T-helper 2 cell treated with Interferon-gamma antibody and Interleukin-4, amounts not matched to agents 100 ng/mL and 5 ng/mL, for 36 hours (primary cell): ENCODE results near the gene BNIP5. TPM values are rescaled to one million over a fixed set of nuclear protein-coding genes. Genes with fewer than 3 reads are reported as not detected.
"Not testable (repeated sequence)": the region's sequence is repeated elsewhere in the genome, so short reads cannot be mapped to it uniquely, and the experiment has no call there.

ENCODE experiments used
- intact Hi-C: fragments of 100-400 bp; cut with micrococcal nuclease; formaldehyde crosslinking; loops from one replicate; pipeline ENCODE4 v1.15.1; 2023
- total RNA-seq: library from RNA; stranded (reverse); gene quantifications from 2 replicates; pipeline ENCODE4 v1.2.3, GENCODE V29; 2022

The BNIP5 gene
- total RNA-seq, 1 donor from 2014 or later = not detected

- intact Hi-C loops = loop anchor here (5.0 kb wide), 1 partner anchor 414 kb away; no protein-coding TSS in a partner anchor
Observed at GRCh38 chr6:36343109-36343680, 6.5 kb upstream of the BNIP5 start.

GRCh38 chr6:36340618-36341454 is 4.1 kb upstream of the BNIP5 start:
- intact Hi-C loops = loop anchor here (2.0 to 5.0 kb wide), 2 partner anchors 20 to 416 kb away; no protein-coding TSS in a partner anchor

GRCh38 chr6:36340306-36340617 is 3.6 kb upstream of the BNIP5 start:
- intact Hi-C loops = loop anchor here (2.0 to 5.0 kb wide), 2 partner anchors 21 to 417 kb away; no protein-coding TSS in a partner anchor

GRCh38 chr6:36339146-36339545 is 2.5 kb upstream of the BNIP5 start:
- intact Hi-C loops = no loop called here

GRCh38 chr6:36338223-36338622 is 1.5 kb upstream of the BNIP5 start:
- intact Hi-C loops = not testable (repeated sequence)

- intact Hi-C loops = no loop called here
Observed at GRCh38 chr6:36337814-36338213, 1.1 kb upstream of the BNIP5 start.

GRCh38 chr6:36336208-36336710 is 429 bp downstream of the BNIP5 start:
- intact Hi-C loops = no loop called here

GRCh38 chr6:36335465-36336207 is 1.1 kb downstream of the BNIP5 start:
- intact Hi-C loops = no loop called here

- intact Hi-C loops = no loop called here
Observed at GRCh38 chr6:36334832-36335459, 1.7 kb downstream of the BNIP5 start.

GRCh38 chr6:36333931-36334725 is 2.6 kb downstream of the BNIP5 start:
- intact Hi-C loops = no loop called here

GRCh38 chr6:36333171-36333895 is 3.4 kb downstream of the BNIP5 start:
- intact Hi-C loops = no loop called here

GRCh38 chr6:36331381-36331780 is 5.3 kb downstream of the BNIP5 start:
- intact Hi-C loops = no loop called here

- intact Hi-C loops = no loop called here
Observed at GRCh38 chr6:36330366-36330765, 6.3 kb downstream of the BNIP5 start.

- intact Hi-C loops = no loop called here
Observed at GRCh38 chr6:36329798-36330291, 6.8 kb downstream of the BNIP5 start.

GRCh38 chr6:36328600-36328999 is 8.1 kb downstream of the BNIP5 start:
- intact Hi-C loops = no loop called here

GRCh38 chr6:36327919-36328236 is 8.8 kb downstream of the BNIP5 start:
- intact Hi-C loops = no loop called here

GRCh38 chr6:36327226-36327918 is 9.3 kb downstream of the BNIP5 start:
- intact Hi-C loops = no loop called here

GRCh38 chr6:36326356-36326995 is 10.2 kb downstream of the BNIP5 start:
- intact Hi-C loops = no loop called here

GRCh38 chr6:36324715-36325114 is 12.0 kb downstream of the BNIP5 start:
- intact Hi-C loops = no loop called here
